Activated CD8-positive, alpha-beta memory T cell treated with anti-CD3 and anti-CD28 coated beads for 4 hours (primary cell): ENCODE measurements around the gene LRRC75A.
"Not testable (repeated sequence)": the region's sequence is repeated elsewhere in the genome, so short reads cannot be mapped to it uniquely, and the experiment has no call there.

Experiments used
- DNase-seq, 2 donors: peaks; one replicate each; pipeline ENCODE4 v3.0.0-alpha.2; 2020; ENCODE audit warnings: low read depth in 2 of 2

Gene LRRC75A

DNA sequence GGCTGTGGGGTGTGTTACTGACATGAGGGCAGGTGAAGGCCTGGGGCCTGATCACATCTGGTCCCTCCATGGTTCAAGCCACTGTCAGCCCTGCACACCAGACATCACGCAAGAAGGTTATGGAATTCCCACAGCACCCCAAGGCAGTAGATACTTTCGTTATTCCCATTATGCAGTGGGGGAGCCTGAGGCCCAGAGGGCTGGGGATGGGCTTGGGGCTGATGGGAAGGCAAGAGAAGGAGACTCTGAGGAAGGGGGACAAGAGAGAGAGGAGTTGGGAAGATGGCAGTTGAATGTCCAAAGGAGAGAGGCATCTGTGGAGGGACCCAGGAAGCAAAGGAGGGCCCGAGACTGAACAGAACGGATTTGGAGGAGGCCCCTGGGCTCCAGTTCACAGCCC is 42.0 kb downstream of the LRRC75A start:
- no peak for DNase-seq

DNA sequence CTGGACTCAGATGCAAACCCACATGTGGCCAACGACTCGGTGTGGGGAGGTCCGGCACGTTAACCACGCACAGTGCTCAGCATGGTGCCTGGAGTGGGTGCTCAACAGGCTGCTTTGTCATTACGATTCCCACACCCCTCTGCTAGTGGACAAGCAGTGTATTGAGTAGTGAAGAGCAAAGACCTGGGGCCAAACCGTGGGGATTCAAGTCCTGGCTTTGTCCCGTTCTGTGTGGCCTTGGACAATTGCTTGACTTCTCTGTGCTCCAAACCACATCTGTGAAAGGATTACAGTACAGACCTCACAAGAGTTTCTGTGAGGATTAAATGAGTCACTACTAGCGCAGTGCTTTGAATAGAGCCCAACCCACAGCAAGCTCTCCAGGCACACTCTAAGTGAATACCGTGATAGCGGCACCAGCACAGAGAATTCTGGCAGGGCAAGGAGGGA is 42.8 kb downstream of the LRRC75A start:
- no peak for DNase-seq

DNA sequence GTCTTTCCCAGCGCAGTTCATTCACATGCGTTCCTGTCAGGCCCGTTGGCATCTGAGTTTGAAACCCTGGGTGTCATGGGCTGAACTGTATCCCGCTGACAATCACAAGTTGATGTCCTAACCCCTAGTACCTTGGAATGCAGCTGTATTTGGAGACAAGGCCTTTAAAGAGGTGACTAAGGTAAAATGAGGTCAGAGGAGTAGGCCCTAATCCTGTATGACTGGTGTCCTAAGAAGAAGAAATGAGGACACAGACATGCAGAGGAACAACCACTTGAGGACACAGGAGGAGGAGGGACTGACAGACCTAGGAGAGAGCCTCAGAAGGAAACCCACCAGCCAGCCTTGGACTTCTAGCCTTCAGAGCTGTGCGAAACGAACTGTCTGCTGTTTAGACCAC is 43.5 kb downstream of the LRRC75A start:
- no peak for DNase-seq

DNA sequence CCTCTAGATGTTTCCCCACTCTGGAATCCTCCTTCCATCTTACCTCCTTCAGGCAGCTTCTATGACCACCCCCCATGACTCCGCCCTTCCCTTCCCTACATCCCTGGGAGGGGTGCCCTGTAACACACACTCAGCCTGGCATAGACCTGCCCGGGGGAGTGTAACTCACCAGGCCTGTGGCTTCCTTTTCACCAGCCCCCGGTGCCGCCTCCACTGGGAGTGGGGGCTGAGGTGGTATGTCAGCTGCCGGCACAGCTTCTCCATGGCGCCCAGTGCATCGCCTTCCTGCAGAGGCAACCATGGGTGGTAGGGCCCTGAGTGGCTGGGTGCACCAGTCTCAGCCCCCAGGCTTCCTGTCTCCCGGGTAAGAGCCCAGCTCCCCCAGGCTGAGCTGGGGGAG is 44.3 kb downstream of the LRRC75A start:
- DNase-seq: no peak

DNA sequence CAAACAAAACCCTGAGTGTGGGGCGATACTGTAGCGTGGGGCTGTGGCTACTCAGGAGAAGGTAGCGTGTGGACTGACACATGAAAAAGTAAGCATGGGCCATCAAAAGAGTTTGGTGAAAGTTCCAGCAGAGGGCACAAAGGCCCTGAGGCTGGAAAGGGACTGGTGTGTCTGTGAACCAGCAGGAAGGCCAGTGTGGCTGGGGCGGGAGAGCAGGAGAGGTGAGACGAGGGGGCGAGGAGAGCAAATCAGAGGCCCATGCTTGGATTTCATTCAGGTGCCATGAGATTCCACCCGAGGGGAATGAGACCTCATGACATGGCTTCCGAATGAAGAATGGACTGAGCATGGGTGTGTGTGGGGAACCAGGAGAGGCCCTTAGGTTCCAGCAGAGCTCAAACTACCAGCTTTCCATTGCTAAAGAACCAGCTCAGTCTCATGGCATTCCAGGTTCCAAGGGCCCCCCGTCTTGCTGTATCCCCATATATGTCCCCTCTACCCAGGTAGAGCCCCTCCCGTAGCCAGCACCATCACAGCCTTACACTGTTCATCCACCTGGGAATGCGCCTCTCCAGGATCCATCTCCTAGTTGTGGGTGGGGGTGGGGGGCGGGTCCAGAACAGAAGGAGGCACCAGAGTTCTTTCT is 45.5 kb downstream of the LRRC75A start:
- no peak for DNase-seq

DNA sequence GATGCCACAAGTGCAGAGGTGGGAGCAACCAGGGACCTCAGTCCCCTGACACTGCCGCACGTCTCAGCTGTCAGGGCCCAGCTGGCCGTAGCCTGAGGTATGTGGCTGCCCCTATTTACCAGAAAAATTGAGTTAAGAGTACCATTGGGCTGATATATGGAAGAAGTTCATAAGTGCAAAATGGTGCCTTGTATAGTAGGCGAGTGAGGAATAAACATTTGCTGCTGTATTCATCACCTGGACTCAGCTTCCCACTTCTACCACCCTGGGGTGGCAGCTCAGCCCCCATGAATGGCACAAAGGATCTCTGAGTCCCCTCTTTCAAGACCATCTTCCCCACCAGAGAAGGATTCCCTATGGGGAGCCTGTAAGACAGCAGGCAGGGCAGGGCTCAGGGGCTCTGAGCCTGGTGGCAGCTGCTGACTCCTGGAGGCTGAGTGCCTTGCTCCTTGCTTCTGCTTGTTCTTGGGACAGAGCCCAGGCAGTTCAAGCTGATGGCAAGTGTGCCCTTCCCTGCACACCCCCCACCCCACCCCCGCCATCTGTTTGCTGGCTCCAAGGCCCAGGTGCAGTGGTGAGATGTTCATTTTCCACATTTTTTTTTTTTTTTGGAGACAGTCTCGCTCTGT is 47.6 kb downstream of the LRRC75A start:
- DNase-seq: no peak

DNA sequence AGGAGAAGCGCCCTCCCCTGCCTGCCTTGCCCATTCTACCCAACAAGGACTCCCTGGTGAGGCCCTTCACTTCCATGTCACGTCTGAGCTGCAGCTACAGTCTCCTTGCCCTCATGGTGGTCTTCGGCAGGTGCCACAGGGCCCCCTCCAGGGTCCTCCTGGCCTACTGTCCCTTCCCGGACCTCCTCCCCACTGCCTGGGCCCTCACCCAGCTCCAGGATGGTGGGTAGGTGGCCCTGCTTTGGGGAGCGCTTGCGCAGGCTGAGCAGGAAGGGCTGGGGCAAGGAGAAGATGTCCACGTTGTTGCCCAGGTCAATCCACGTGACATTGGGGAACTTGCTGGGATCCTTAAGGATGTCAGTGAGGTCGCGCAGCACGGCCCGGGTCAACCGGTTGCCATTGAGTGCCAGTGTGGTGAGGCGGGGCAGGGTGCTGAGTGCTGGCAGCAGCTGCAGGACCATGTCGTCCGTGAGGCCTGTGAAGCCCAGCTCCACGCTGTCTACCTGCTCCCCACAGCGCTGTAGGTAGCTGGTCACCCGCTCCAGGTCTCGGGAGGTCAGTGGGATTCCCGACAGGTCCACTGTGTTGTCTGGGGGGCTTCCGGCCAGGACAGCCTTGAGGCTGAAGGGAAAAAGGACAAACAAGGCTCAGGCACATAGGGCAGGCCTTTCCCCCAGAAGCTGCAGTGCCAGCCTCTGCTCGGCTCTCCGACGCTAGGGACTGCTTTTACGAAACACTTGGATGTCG is 48.3 kb downstream of the LRRC75A start:
- DNase-seq: no peak

DNA sequence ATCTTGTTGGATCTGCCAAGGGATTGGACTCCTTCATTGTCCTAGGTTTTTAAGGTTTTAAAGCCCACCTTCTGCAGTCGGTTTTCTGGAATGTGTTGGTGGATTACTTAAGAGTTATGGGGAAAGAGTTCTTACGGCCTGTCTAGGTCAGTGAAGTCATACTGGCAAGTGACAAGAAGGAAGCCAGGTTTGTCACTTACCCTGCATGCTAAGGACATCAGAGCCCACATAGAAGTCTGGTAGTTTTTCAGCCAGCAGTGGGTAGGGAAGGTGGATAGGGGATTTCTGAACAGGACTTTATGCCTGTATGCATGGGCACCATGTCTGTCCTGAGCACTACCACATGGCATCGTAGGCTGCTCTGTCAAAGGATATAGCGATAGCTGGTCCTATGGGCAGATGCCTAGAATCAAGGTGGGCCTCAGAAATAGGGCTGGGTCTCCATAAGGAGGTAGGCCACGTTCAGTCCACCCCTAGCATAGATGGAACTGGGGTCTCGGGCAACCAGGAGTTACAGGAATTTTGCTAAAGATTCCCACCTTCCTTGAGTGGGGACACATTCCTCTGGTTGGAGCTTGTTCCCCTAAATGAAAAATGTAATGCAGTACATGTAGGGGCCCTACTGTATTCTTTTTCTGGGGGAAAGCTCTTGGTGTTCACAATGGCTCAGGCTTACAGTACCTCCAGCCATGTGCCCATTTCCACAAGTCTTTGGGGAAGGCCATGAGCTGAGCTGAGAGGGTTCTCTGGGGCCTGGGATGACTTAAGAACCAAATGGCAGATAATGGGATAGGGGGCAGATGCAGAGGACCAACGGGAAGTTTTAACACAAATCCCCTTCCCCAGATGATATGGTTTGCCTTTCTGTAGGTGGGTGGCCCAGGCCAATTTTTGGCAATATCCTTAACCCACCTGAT is 49.1 kb downstream of the LRRC75A start:
- DNase-seq: no peak

DNA sequence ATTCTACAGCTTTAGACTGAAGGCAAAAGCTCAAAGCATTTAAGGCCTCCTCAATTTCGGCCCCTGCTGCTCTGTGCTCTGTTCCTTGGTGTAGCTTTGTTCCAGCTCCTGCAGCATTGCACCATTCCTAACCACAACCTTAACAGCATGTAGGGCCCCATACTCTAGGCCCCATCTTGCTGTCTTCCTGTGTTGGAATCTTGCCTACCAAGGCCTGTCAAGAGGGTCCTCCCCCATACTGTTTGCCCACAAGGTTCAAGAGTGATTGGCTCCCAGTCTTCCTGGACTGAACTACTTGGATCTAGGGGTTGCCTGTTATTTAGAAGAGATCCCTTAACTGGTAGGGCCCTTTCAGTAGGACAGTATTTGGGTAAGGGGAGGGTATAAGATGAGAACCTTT is 49.9 kb downstream of the LRRC75A start:
- no peak for DNase-seq

DNA sequence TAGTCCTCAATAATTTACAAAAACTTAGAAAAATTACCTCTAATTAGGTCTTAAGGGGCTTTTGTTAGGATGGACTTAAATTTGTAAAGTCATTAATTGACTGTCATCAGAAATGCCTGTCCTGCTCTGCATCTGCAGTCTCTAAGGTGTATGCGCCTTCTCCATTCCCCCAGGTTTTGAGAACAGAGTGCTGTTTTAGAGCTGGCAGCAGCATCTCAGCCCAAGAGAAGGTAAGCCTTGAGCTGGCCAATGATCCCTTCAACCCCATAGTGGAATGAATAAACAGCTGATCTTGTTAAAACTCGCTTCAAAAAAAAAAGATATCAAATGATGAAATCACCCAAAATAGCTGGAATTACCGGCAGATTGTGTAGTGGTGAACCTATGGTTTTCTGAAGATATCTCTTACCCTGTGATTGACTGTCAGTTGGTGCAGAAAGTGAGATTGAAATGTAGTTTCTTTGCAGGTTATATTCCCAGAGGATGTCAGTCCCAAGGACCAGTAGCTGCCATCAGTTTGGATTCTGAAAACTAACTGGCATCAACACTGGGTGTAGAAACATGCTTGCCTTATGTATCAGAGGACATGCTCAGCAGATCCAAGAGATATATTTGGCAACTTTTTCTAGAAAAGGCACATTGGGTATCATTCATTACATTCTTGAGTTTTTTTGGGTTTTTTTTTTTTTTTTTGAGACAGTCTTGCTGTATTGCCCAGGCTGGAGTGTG is 50.9 kb downstream of the LRRC75A start:
- no peak for DNase-seq

DNA sequence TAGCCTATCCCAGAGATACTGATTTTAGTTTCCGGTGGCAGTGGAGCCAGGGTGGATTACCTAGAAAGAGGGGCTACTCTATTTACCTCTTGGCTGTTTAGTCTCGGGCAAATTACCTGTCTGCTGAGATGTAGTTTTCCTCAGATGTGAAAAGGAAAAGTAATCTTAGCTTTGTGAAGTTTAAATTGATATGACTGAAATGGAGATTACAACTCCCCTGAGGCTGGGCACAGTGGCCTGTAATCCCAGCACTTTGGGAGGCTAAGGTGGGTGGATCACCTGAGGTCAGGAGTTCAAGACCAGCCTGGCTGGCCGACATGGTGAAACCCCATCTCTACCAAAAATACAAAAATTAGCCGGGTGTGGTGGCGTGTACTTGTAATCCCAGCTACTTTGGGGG is 51.6 kb downstream of the LRRC75A start:
- not testable (repeated sequence) for DNase-seq

DNA sequence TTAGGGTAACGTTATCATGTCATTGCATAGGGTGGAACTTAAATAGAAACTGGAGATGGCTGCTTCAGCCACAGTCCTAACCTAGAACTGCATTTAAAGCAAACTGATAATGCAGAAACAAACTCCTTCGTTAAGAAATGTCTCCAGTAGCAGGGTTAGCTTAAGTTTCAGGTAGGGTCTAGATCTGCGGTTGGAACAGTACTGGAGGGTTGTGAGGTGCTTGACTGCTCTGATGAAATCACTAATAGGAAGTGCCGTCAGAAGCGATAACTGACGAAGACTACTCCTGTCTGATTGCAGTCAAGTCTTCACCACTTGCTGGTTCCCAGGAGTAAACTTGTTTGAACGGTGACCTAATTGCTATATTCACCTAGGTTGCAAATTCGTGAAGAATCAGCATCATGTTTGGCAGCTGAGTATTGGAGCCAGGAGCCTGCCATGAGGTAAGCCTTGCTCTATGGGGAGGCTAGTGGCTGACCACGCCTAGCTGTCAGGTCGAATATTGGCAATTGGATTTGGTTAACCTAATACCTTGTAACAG is 52.1 kb downstream of the LRRC75A start:
- DNase-seq: no peak

DNA sequence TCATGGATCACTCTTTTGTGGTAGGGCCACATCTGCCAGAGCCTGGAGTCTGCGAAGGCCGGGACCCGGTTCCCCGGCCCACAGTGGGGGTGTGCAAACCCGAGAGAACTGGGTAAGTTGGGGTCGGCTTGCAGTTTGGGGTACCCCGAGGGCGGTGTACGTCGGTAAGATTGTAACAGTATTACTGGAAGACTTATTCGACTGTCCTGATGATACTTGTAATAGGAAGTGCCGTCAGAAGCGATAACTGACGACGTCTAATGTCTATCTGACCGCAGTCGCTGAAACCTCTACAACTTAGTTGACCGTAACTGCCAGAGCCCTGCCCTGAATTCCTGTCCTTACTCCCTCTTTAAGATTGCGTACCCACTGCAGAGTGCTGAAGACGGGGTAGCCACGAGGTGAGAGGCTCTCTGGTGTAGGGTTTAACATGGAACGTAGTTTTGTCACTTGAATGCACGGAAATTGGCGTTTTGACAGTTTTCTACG is 52.6 kb downstream of the LRRC75A start:
- DNase-seq: no peak

DNA sequence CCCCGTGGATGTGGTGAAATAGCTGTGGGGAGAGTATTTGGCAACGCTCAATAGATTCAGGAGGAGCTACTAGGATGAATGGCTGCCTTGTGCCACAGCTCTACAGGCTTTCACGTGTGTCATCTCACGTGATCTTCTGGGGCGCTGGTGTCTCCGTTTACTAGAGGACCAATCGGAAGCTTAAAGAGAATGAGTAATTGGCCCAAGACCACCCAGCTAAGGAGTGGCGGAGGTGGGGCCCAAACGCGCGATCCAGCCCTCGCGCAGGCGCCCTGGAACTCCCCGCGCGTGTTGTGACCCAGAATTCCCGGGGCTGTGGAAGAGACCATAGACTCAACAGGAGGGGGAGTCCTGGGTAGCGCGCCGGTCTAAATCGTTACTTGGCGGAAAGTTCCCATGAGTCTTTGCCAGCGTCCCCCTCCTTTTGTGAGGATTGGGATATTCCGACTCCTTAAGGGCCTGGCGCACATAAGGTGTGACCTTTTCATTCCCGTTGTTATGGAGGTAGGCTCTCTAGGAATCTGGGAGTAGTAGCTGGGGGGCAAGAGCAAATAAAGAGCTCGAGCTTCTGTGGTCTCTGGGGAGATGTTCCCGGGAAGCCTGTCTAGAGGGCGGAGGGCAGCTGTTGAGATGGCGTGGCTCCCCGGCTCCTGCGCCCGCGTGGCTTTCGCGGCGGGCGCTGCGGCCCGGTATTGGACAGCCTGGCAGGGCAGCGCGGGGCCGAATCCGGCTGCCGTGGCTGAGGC is 53.3 kb downstream of the LRRC75A start:
- DNase-seq: peak; percentile 86 to 94

DNA sequence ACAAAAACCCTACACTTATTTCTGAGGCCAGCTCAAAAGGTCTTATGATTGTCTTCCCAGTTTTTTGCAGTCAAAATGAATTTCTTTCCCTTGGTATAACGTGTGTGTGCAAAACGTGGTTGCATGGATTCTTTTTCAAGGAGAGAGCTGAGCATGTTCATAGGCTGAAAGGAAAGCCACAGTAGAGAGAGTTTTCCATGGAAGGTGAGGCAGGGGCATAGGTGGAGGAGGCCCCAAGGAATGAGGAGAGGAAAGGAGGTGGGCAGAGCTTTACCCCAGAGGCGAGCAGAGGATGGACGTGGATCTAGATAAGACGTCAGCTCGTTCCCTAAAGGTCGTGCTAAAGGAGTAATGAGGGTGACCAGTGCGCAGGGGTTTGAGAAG is 53.8 kb downstream of the LRRC75A start:
- no peak for DNase-seq

DNA sequence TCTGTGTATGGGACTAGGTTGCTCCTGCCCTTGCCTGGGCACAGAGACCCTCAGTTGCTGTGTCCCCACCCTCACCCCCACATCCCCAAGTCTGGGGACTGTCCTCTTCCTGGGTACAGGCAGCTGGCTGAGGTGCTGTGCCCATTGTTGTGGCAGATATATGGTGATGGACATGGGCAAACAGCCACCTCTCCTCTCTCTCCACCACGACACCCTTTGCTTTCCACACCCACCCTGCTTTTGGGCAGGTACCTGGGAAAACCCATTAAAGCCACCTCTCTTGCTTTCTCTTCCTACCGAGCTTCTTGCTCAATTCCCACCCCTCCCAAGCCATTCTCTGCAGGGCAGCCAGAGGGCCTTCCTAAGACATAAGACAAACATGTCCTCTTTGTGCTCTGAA is 54.9 kb downstream of the LRRC75A start:
- DNase-seq: no peak

DNA sequence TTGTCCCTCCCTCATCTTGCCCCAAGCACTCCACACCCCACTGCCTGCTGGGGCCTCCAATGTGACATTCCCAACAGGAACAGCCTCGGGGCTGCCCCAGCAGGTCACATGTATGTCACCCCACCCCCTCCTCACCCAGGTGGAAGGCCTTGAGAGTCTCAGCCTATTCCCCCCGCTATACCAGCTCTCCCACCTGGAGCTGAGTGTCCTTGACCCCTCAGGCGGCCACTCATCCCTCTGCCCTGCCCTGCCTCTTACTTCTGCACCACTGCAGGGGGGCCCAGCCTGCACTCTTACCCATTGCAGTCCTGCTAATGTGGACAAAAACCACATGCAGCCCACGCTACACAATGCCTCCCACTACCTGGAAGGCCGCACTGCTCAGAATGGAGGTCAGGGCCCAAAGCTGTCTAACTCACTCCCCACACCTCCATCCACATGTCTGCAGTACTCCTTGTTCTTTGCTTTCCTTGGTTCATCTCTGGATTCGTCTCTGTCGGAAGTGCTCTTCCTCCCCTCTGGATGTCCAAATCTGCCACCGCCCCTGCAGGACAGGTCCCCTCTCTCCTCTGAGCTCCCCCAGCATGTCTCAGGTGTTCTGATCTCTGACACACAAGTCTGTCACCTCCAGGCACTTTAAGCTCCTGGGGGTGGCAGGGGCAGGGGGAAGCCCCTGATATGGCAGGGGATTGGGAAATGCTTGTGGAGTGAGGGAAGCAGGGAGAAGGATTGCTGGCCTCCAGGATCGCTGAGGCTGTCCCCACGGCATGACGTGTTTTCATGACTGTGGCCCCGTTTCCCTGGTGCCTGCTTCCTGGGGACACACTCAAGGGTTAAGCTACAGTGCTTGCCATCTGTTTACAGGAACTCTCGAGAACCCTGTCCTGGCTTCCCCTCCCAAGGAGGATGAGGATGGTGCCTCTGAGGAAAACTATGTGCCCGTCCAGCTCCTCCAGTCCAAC is 55.8 kb downstream of the LRRC75A start:
- no peak for DNase-seq

DNA sequence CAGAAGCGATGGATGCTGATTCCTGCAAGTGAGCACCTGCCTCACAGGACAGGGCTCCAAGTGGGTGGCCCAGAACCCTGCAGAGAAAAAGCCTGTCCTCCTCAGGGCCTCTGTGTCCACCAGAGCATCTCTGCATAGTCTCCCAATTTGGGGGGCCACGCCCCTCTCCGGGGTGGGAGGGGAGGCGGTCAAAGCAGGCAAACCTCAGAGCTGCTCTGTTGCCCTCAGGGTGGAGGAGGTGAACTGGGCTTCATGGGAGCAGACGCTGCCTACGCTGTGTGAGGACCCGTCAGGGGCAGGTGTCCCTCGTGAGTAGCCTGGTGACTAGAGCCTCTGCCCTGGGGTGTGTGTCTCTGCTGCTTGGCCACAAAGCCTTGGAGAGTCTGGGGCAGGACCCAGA is 57.3 kb downstream of the LRRC75A start:
- no peak for DNase-seq

DNA sequence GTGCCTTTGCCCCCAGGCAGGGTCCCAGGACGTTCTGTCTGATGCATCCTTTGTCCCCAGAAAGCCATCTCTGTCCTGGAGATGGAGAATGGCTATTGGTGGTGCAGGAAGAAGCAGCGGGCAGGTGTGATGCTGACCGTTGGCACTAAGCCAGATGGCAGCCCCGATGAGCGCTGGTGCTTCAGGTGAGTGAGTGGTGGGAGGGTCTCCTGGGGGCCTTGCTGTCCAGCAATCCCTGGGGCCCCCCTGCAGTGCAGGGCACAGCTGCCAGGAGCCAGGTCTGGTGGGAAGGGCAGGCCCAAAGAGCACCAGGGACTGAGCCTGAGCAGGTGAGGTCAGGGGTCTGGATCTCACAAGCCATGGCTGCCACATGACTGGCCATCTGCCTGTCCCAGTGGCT is 58.5 kb downstream of the LRRC75A start:
- no peak for DNase-seq
